GM19372 (cell line): ENCODE measurements around the gene NCAPD3.
"Not testable (repeated sequence)": the region's sequence is repeated elsewhere in the genome, so short reads cannot be mapped to it uniquely, and the experiment has no call there.

ENCODE experiments used
- ATAC-seq: cut with Tn5 transposase; IDR thresholded peaks from one replicate; pipeline ENCODE4 v1.9.1; 2021; ENCODE audit warnings: mild to moderate bottlenecking, low read depth, moderate library complexity; ENCODE audit not compliant: unreplicated experiment

The NCAPD3 gene

GRCh38 chr11:134142536-134142935, 81.2 kb downstream of the NCAPD3 start:
- ATAC-seq = no peak

DNA sequence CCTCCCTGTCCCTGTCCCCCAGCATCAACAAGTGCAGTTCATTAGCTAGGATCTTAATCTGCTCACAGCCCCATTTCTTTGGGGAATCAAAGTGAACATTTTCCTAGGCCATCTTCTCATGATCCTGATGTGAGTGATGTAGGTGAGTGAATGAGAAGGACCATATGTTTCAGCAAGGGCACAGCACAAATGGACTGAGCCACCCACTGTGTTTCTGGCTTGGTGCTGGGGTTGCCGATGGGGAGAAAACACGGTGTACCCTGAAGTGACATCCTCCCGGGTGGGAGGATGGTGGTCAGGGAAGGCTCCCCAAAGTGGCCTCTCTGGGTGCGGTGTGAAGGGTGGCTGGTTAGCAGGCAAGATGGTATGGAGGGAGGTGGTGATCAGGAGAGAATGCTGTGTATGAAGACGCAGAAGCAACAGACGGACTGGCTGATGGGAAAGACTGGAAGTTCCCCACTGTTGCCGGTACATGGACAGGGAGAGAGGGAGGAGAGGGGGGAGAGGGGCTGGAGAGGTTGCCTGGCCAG, 82.7 kb downstream of the NCAPD3 start:
- ATAC-seq = no peak

- ATAC-seq = peak; percentile 79
These were observed 83.9 kb downstream of the NCAPD3 start for GRCh38 chr11:134139873-134140331.

DNA sequence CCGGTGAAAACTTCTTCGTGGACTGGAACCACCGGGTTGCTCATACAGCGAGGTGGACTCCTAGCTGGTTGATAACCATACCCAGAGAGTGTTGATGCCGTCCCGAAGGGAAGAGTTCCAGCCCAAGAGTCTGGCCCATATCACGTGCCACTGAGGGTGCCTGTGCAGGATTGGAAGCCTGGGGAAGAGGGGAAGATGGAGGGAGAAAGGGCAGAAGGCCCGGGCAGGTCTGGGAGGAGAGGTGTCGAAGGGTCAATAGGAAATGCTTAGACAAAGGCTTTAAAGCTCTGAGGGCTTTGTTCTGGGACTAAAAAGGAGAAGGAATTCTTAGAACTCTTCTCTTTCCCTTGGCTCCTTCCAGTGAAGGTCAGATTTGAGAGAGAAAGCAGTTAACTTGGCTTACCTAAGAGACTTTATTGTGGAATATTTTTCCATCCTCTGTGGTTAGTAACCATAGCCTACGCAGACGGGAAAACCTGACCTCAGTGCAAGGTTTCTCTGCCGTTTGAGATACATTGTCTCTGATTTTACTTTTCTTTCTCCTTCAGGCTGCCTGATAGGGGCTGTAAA, 84.4 kb downstream of the NCAPD3 start:
- no peak for ATAC-seq

GRCh38 chr11:134138376-134138775, 85.4 kb downstream of the NCAPD3 start:
- no peak for ATAC-seq

GRCh38 chr11:134134167-134134566, 89.6 kb downstream of the NCAPD3 start:
- ATAC-seq = no peak

DNA sequence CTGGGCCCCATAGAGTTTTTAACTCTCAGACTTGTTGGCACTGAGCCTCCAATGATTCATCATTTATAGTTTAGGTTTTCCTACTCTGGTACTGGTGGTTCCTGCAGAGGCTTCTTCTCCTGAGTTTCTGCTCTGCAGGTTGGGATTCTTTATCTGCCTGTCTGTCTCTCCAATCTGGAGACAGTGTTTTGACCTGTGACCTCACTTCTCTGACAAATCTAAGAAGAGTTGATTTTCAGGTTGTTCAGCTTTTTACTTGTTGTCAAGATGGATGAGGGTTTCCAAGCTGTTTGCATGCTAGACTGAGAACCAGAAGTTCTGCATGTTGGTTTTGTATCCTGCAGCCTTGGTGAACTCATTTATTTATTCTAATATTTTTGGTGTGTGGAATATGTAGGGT, 91.0 kb downstream of the NCAPD3 start:
- no peak for ATAC-seq

DNA sequence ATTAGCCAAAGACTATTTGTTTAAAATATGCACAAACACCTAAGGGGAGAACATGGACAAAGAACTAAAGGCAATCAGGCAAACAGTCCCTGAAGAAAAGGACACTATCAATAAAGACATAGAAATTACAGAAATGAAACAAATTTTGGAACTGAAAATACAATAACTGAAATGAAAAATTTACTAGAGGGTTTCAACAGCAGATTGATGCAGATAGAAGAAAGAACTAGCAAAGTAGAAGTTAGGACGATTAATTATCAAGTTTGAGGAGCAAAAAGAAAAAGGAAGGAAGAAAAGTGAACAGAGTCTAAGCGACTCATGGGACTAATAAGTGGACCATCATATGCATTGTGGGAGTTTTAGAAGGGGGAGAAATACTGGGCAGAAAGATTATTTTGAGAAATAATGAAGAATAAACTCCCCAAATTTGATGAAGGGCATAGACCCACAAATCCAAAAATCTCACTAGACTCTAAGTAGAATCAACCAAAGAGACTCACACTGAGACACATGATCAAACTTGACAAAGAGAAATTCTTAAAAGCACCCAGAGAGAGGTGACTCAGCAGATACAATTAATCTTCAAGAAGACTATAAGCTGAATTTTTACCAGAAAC, 92.0 kb downstream of the NCAPD3 start:
- no peak for ATAC-seq

- ATAC-seq = no peak
These were observed 97.4 kb downstream of the NCAPD3 start for GRCh38 chr11:134126217-134126822.

DNA sequence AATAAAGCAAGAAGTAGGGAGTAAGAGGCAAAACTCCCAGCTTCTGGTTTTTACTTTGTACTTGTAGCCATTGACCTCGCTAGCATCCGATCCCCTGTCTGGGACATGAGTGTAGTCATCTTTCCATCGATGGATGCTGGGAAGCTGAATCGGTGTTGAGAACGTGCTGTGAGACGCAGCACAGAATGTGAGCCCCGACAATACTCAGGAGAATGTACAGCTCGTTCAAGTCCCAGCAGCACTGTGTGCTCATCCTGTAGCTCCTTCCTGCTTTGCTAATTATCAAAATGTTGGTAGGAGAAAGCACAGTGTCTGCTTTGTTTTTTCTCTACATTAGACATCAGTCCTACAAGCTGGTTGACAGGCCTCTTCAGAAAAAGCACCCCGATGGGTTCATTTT, 98.3 kb downstream of the NCAPD3 start:
- no peak for ATAC-seq

GRCh38 chr11:134124660-134125451, 98.9 kb downstream of the NCAPD3 start:
- no peak for ATAC-seq

GRCh38 chr11:134120921-134121526, 102.7 kb downstream of the NCAPD3 start:
- no peak for ATAC-seq

DNA sequence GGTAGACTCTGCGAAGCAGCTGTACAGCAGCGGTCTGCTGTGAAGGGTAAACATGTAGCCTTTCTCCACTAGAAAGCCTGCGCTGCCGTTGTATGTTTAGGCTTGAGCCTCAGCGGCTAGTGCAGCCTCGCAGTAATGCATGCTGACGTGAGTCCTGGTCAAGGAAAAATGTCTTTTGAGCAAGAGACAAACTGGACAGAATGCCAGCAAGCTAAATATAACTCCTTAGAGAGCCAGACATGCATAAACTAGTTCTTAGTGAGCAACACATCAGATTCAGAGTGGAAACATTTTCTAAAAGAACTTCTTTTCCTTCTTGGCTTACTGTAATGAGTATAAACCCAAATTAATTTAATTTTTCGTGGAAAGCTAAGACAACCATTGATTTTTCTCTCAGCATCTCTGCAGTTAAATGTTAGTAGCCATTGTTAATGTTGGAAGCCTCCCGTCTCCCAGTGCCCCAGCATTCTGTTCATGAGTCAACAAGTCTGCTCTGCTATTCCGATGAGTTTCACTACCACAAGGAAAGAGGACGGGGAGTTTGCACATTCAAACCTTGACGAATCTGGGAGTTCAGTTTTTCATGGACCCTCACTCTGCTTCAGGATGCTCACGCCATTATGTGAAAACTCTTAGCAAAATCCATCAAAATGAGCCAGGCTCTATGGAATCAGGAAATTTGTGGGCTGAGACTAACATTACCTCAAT, 103.5 kb downstream of the NCAPD3 start:
- no peak for ATAC-seq

DNA sequence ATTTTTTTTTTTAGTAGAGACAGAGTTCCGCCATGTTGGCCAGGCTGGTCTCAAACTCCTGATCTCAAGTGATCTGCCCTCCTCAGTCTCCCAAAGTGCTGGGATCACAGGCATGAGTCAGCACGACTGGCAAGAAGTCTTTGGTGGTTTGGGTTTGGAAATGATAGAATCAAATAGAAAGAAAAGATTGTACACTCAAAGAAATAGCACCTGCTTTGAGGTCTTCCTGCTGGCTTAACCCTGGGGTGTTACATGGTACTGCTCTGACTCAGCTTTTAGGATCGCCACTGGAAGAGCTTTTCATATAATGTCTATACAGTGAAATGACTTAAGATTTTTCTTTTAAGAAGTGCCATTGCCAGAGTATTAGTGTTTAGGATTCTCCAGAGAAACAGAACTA, 104.7 kb downstream of the NCAPD3 start:
- ATAC-seq = no peak

- ATAC-seq = no peak
These were observed 105.8 kb downstream of the NCAPD3 start for GRCh38 chr11:134118006-134118405.

DNA sequence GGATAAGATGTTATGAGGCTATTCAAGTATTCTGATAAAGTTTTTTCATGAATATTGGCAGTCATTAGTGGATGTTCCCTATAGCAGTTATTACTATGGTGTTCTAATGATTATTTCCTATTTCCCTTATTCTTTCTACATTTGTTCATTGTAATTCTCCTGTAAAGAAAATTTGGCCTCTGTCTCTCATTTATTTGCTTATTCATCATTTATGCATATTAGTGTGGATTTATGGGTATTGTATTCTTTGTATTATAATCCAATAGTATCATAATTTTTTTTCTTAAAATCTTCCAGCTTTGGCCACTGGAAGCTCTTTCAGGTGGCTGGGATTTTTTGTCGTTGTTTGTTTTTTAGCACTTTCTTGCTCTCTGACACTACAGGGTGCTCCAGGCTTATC, 107.6 kb downstream of the NCAPD3 start:
- no peak for ATAC-seq

- ATAC-seq = not testable (repeated sequence)
These were observed 110.0 kb downstream of the NCAPD3 start for GRCh38 chr11:134113787-134114186.

DNA sequence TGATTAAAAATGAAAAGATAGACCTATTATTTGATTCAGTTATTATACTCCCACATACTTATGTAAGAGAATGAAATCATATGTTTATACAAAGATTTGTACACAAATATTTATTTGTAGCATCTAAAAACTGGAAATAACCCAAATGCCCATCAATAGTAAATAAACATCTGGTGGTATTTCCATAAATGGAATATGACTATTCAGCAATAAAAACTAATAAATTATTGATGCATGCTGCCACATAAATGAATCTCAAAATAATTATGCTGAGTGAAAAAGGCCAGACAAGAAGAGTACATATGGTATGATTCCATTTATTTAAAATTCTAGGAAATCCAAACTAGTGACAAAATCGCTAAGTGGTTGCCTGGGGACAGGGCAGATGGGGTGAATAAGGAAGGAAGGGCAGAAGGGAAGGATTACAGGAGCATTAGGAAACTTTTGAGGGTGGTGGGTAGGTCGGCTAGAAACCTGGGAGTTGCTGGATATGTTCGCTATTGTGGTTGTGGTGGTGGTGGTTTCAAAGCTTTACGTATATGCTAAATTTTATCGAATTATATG, 113.4 kb downstream of the NCAPD3 start:
- no peak for ATAC-seq
